Activated T-cell treated with anti-CD3 and anti-CD28 coated beads, Interleukin-2, amount 50 U/mL, for 48 hours (primary cell): Measurements from ENCODE around the gene TAAR6.
"Not testable (repeated sequence)": the region's sequence is repeated elsewhere in the genome, so short reads cannot be mapped to it uniquely, and the experiment has no call there.

ENCODE experiments used
- DNase-seq, 2 experiments: peaks; one replicate each; pipeline ENCODE4 v3.0.0-alpha.2; 2020

TAAR6 gene

DNA sequence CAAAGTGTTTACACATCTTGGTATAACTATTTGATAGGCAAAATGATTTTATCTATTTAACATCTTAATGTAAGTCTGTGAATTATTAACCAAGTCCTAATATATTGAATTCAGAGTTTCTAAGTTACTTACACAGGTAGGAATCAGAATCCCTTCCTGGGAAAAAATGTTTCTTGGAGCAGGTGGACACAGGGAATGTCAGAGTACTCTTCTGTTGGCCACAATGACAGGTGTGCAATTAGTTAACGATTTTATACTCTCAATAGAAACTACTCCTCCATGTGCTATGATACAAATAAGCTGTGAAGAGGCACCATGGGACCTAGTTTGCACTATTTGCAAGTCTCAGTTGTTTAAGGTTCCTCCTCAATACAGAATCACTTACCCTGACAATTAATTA, 20.2 kb downstream of the TAAR6 start:
- DNase-seq: no peak

DNA sequence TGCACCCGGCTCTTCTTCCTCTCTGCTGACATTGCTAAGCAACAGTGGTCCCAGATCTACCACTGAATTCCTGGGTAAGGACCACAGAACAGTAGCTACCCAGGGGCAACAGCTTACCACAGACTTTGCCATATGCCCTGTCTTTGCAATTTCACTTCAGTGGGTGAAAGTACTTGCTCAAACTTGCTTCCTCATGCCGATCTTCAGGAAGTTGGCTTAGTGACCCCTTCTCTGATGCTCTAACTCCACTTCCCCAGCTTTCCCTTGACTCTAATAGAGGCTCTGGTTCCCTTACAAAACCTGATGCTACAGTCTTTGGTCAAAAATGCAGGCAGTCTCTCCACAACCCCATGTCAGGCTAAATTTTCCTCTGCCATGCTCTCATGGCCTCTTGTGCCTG, 22.7 kb downstream of the TAAR6 start:
- DNase-seq: no peak

DNA sequence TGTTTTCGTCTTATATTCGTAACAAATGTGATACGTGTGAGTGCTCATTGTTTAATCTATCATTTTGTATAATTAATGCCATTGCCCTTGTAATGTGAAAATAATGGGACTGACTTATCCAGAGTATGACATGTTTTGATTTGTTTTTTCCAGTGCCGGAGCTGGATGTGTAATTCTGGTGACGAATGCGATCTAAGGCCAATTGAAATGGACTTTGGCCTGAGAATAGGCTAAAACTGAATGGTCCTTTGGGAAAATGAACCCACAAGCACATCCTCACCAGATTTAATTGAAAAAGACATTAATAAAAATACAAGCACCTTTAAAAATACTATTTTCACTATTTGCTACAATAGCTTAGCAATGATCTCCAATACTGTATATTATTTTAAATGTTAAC, 26.1 kb downstream of the TAAR6 start:
- DNase-seq: no peak

DNA sequence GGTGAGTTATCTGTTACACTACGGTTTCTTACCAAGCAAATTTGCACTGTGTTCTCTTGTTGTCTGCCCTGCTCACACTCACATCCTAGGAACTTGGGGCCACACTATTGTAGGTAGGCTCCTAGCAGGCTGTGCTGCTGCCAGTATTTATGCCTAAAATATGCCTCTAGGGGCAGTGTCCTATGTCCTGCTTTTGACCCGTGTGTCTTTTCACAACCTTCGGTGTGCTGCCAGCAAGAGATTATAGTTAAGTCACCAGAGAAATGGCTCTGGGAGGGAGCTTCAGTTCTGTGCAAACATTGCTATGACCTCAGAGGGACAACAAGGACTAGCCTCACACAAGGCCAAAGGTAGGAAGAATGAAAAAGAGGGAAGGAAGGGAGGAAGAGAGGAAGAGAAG, 28.4 kb downstream of the TAAR6 start:
- DNase-seq: no peak

DNA sequence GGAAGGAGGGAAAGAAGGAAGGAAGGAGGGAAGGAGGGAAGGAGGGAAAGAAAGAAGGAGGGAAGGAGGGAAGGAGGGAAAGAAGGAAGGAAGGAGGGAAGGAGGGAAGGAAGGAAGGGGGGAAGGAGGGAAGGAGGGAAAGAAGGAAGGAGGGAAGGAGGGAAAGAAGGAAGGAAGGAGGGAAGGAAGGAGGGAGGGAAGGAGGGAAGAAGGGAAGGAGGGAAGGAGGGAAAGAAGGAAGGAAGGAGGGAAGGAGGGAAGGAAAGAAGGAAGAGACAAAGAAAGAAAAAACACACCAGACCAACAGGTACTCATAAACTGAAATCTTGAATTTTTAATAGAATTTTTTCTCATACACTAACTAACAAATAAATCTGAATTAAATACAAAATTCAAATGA, 30.8 kb downstream of the TAAR6 start:
- DNase-seq: not testable (repeated sequence)

DNA sequence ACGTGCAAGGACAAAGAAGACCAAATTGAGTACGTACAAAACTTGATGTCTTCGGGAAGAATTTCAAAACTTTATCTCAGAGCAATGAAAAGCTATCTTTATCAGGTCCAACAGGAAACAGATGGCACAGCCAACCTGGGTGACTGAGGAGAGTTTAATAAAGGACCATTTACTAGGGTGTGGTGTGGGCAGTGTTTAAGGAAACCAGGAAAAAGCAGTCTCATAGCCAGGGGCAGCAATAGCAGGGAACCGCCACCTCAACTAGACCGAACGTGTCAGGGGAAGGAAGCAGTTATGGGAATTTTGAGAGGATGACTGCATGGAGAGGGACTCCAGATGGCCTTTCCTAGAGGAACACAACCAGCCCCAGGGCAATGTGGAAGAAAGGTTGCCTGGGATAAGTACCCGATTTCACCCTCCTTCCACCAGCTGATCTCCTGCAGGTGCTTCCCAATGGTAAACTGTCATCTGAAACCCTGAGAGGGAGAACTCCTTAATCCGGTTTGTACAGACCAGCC, 34.6 kb downstream of the TAAR6 start:
- no peak for DNase-seq

DNA sequence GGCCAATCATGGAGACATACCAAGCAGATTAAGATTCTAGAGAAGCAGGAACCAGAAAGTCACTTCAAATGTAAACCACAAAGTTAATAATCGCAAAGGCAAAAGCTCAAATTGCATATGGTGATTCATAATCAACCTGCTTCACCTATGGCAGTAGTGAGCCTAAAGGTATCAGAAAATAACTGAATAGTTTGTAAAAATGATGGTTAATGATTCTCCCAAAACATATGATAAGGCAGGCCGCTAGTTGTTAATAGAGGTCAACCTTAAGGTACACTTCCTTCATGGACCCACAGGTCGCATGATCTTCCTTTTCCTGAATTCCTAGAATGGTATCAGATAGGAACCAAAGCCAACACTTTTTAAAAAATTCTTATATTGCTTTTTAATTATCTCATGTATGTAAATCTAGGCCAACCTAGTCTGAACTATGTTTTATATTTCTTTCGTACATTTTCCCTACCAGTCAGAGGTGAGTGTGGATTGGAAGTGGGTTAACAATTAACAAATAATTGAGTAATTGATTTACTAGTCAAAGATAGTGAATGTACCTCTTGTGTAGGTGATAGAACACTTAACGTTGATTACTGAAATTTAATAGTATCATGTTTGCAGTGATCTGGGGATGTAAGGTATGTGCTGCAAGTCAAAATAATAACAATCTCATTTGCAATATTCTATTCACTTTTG, 37.6 kb downstream of the TAAR6 start:
- no peak for DNase-seq

DNA sequence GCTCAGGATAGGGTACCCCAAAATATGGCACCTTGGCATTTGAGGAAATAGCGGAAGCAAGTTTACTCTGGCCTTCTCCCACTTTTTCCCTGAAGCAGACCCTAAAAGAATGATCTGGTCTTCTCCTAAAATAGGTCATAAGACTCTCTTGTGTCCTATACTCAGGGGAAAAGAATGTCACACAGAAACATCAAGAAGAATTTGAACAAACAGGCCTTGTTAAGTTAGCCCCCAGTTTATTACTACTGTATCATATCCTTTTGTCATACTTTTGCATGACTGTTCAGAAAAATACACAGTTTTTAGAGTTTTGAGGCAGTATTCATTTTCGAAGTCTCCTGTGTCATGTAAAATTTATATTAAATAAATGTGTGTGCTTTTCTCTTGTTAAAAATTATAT, 41.5 kb downstream of the TAAR6 start:
- DNase-seq: no peak

DNA sequence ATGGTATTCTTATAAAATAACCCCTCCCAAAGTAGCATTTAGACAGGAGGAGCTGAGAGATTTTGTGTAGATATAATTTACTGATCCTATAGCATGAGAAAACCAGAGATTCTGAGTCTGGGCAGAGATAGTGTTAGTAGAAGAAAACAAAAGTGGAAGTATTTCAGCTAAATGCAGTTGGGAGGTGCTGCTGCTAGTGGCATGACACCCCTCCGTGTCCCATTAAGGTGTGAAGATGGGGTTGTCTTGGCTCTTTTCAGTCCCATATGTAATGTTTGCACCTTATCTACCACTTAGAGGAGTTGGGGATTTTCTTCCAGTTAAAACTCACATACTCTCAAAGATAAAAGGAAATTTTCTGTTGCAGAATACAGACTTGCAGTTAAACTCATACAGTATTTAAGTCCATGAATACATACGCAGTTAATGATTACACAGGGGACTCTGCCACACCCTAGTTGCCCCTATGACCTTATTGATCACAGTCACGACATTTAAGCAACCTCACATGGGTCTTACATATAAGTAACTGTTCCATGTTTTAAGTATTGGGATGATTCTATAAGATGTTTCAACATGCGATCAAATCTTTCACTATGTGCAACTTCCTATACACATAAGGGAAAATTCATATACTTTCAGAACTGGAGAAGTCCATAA, 42.5 kb downstream of the TAAR6 start:
- no peak for DNase-seq

DNA sequence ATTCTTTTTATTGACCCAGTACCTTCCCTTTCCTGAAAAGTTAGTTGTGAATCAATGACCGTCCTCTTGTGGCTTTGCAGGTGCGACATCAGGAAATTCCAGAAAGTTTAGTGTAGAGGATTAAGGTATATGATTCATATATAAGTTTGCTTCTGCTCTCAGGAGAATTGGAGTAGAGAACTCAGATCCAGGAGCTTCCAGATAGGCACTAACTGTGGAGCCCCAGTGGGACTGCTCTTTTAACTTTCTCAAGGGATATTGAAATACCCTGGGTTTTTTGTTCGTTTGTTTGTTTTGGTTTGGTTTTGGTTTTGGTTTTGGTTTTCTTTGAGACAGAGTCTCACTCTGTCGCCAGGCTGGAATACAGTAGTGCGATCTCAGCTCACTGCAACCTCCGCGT, 44.4 kb downstream of the TAAR6 start:
- no peak for DNase-seq

DNA sequence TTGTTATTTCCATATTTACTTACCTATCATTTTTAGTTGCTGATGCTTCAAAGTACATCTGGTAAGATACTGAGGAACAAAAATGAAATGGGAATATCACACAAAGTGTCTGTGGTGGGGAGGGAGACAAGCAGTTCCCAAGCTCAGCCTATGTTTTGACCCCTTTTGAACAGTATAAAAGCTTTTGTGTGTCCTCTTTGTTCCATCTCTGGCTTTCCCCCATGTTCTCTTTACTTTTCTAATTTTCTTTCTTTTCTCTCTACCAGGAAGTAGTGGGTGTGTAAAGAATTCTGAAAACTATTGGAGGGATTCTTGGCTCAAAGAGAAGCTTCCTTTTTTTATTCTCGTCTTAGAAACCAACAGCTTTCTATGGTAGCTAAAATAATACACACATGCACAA, 46.6 kb downstream of the TAAR6 start:
- no peak for DNase-seq
